GM19023 (cell line): ENCODE data around the gene KCNMA1.
"Not testable (repeated sequence)": the region's sequence is repeated elsewhere in the genome, so short reads cannot be mapped to it uniquely, and the experiment has no call there.

Source experiments
- ATAC-seq: cut with Tn5 transposase; IDR thresholded peaks from one replicate; pipeline ENCODE4 v1.9.1; 2021; ENCODE audit warnings: mild to moderate bottlenecking, moderate library complexity; ENCODE audit not compliant: unreplicated experiment

Gene KCNMA1

GRCh38 chr10:77357185-77357584 is 280.4 kb downstream of the KCNMA1 start:
- ATAC-seq = no peak

DNA sequence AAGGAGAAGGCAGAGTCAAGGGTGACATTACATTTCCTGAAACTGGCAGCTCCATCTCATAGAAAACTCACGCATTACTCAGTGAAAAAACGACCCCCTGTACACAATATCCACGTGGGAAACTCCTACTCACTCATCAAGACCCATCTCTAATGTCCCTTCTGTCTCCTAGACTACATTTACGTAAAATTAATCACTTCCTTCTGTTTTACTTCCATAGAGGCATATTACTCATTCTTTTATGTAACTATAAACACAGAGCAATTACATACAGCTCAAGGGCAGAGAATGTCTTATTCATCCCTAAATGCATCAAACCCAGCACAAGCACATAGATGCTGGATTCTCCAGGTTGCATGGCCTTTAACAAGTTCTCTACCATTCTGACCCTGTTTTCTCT is 281.8 kb downstream of the KCNMA1 start:
- ATAC-seq = no peak

GRCh38 chr10:77351386-77351785 is 286.2 kb downstream of the KCNMA1 start:
- no peak for ATAC-seq

GRCh38 chr10:77350711-77351119 is 286.9 kb downstream of the KCNMA1 start:
- no peak for ATAC-seq

DNA sequence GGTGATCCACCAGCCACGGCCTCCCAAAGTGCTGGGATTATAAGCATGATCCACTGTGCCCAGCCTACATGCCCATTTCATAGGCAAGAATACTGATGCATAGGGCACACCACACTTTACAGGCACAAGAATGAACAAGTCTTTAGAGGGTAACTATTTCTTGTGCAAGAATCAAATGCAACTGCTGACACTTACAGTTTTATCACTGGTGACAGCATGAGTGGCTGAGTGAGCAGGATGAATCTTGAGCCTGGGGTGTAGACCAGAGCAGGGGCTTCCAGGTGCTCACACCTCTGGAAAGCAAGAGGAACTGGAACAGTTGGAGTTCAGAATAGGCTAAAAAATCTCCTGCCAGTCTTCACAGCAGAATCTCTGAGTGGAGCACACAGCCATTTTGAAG is 287.5 kb downstream of the KCNMA1 start:
- ATAC-seq = no peak

- no peak for ATAC-seq
Measured at GRCh38 chr10:77349226-77349625, 288.4 kb downstream of the KCNMA1 start.

DNA sequence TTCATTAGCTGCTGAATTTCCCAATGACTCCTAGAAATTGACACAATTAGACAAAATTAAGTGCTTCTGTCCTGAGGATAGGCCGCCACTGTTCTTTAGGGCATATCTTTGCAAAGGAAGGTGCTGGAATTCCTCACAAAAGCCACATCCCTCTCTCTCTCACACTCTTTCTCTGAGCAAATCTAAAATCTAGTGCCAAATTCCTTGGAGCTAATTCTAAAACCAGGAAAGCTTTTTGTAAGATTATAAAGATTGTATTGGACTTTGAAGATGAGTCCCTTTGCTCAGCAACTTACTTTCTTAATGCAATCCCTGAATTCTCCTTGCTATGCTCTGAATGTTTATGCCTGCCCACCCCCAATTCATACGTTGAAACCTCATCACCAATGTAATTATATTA is 288.9 kb downstream of the KCNMA1 start:
- no peak for ATAC-seq

DNA sequence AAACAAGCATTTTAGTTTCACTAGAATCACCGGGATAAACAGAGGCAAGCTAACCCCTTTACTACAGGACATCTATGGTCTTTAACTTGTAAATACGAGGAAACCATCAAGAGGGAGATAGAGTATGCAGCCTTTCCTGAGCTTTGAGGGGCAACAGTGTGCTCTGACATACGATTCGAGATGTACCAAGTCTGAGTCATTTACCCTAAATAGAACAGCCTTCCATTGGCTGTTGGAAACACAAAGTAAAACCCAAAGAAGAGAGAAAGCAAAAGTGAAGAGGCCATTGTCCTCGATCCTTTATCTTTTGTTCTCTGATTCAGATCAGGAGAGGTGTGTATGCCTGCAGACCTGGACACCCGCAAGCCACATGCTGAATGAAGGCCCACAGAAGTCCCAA is 289.5 kb downstream of the KCNMA1 start:
- ATAC-seq = no peak

DNA sequence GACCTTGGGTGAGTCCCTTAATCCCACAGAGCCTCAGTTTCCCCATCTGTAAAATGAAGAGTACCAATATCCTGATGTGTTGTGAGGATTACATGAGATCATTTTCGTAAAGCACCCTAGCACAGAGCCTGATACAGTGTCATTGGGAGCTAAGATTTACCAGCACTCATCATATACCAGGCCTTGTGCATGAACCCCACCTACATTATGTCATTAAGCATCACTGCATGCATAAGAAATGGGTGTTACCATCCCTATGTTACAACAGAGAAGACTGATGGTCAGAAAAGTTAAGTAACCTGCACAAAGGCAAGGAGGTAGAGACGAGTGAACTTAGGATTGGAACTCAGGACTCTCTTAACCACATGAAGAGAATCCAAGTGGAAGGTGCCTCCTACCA is 290.6 kb downstream of the KCNMA1 start:
- no peak for ATAC-seq

- no peak for ATAC-seq
Measured at GRCh38 chr10:77341055-77341454, 296.6 kb downstream of the KCNMA1 start.

DNA sequence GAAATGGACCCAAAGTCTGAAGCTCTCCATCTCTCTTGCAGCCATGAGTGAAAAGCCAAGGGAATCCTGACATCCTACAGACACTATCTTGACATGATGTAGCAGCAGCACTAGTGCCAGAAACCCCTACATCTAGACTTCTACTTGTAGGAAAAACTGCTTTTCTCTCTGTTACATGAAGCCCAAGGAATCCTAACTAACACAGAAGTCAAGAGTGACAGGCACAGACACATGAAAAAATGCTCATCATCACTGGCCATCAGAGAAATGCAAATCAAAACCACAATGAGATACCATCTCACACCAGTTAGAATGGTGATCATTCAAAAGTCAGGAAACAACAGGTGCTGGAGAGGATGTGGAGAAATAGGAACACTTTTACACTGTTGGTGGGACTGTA is 297.7 kb downstream of the KCNMA1 start:
- not testable (repeated sequence) for ATAC-seq

DNA sequence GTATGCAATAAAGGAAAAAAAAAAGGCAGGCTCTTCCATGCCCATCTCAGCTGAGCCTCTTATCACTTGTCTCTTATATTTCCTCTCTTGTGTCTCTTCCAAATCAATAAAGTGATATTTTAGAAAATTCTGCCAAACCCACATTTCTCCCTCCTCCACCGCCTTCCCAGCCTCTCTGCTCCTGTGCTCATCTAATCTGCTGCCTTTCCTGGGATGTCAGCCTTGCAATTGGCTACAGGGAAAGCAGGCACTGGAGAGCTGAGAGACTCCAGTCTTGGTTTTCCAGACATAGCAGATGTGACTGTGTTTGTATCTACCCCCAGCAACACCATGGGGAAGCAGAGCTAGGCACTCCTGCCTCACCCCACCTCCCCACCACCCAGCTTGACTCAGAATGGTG is 298.4 kb downstream of the KCNMA1 start:
- ATAC-seq = no peak

GRCh38 chr10:77338143-77338542 is 299.5 kb downstream of the KCNMA1 start:
- ATAC-seq = no peak

GRCh38 chr10:77334501-77334900 is 303.1 kb downstream of the KCNMA1 start:
- no peak for ATAC-seq

GRCh38 chr10:77333610-77334340 is 303.8 kb downstream of the KCNMA1 start:
- ATAC-seq = no peak

GRCh38 chr10:77332256-77332655 is 305.4 kb downstream of the KCNMA1 start:
- ATAC-seq = no peak

DNA sequence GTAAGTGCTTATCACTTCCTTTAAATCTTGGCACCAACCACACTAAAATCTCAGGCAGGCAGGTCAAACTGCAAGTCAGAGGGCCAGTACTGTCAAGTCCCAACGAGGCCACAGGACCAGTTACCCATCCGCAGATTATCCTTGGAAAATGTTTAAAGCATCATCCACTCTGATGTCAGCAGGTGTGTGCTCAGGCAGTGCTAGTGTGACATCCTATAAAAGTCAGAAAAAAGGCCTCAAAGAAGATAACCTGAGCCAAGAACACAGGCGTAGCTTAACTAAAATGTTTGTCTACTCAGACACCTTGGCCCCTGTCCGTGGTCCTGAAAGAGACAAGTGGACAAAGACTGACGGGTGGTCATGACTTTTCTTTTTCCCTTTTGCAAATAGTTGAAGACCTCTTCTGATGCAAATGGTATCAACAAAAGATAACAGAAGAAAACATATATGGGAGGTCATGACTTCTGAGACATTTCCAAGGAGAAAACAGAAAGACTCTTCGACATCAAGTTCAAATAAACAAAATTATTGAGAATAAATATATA is 309.3 kb downstream of the KCNMA1 start:
- ATAC-seq = no peak

GRCh38 chr10:77325233-77325537 is 312.4 kb downstream of the KCNMA1 start:
- ATAC-seq = no peak

DNA sequence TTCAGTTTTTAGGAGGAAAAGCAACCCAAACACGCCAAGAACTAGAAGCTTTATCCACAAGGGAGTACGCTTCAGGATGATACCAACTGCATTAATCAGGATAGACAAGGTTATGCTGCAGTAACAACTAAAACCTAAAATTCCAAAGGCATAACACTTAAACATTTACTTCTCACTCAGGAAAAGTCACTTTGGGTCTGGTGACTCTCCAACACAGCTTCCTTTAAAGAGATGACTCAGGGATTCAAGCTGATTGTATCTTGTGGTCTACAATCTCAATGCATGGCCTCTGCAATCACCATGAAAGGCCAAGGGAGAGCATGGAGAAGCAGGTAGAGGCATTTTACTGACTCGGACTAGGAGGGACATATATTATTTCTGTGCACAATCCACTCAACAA is 315.8 kb downstream of the KCNMA1 start:
- ATAC-seq = no peak

DNA sequence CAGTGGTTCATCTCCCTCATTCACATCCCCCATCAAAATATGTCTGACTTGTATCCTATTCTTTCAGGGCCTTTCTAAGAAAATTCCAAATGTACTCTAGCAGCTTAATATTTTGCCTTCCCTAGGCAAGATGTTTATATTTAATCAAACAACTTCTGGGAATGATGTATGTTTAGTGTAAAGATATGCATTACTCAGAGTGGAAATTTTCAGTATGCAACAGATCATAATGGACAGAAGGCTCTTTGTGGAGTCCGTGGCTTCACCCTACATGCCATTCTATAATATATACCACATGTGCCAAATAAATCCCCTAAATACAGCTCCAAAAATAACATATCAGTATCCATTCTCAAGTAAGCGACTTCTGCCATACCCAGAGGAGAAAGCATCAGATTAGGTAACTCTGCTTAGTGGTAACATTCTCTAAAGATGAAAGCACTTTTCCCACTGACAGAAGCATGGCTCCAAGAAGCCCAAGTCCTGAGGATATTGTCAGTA is 316.6 kb downstream of the KCNMA1 start:
- no peak for ATAC-seq

GRCh38 chr10:77319557-77319956 is 318.1 kb downstream of the KCNMA1 start:
- no peak for ATAC-seq

- ATAC-seq = no peak
Measured at GRCh38 chr10:77318739-77319138, 318.9 kb downstream of the KCNMA1 start.

DNA sequence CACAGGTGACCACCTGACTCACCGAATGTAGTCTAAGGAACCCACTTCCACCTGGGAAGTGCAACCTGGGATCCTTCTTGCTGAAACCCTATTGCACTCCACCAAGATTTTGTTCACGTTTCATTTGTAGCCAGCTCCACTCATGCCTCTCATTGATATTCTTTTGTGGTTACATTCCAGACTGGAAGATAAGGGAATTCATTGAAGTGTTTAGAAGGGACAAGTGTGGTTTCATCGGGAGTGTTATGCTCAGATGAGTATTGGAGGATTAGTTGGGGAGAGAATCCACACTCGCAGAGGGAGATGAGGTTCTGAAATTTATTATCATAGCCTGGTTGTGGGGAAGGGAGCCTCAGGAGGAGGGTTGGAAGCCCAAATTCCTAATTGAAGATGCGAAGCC is 320.4 kb downstream of the KCNMA1 start:
- ATAC-seq = no peak
